OCI-LY3 (cell line): ENCODE results near the gene MYL11.

Experiments used
- EZH2phosphoT487 ChIP-seq: fragments of 200-600 bp; shearing (Covaris generic); IDR thresholded peaks from 2 replicates; pipeline ENCODE4 v1.6.1; 2018; ENCODE audit warnings: antibody characterized with exemption, mixed run types, low read depth
- TF ChIP-seq, protein P1 (sequence below): fragments of 200-600, 300-600 bp; sonication (generic); IDR thresholded peaks from 2 replicates; pipeline ENCODE4 v1.5.1; 2014; ENCODE audit warnings: antibody characterized with exemption, low read length, low read depth

- TF ChIP-seq, protein P1, sequence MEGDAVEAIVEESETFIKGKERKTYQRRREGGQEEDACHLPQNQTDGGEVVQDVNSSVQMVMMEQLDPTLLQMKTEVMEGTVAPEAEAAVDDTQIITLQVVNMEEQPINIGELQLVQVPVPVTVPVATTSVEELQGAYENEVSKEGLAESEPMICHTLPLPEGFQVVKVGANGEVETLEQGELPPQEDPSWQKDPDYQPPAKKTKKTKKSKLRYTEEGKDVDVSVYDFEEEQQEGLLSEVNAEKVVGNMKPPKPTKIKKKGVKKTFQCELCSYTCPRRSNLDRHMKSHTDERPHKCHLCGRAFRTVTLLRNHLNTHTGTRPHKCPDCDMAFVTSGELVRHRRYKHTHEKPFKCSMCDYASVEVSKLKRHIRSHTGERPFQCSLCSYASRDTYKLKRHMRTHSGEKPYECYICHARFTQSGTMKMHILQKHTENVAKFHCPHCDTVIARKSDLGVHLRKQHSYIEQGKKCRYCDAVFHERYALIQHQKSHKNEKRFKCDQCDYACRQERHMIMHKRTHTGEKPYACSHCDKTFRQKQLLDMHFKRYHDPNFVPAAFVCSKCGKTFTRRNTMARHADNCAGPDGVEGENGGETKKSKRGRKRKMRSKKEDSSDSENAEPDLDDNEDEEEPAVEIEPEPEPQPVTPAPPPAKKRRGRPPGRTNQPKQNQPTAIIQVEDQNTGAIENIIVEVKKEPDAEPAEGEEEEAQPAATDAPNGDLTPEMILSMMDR: no peak
- TF ChIP-seq EZH2phosphoT487: no peak
These were observed 23.4 kb downstream of the MYL11 start for GRCh38 chr16:30397776-30398660.
